SK-MEL-5 (cell line): ENCODE data around the gene PFKL. TPM values are rescaled to one million over a fixed set of nuclear protein-coding genes. Genes with fewer than 3 reads are reported as not detected.

Experiments
- DNase-seq: peaks from one replicate; pipeline ENCODE4 v3.0.0-alpha.2; 2016; ENCODE audit warnings: low read depth, low spot score
- in situ Hi-C: cut with HindIII; loops from 2 replicates; pipeline ENCODE4 v1.10.0; 2016; ENCODE audit warnings: low sequenced_read_pairs, high pct_unique_total_duplicates, low pct_unique_long_range_greater_than_20kb
- total RNA-seq: library from RNA; depleted of rRNA; stranded (reverse); fragments of >200 nt; shearing (Covaris generic); gene quantifications from 2 replicates; pipeline ENCODE4 v1.2.3, GENCODE V29; 2014

The PFKL gene
- total RNA-seq, 1 experiment from 2014 or later: 81.4 TPM

DNA sequence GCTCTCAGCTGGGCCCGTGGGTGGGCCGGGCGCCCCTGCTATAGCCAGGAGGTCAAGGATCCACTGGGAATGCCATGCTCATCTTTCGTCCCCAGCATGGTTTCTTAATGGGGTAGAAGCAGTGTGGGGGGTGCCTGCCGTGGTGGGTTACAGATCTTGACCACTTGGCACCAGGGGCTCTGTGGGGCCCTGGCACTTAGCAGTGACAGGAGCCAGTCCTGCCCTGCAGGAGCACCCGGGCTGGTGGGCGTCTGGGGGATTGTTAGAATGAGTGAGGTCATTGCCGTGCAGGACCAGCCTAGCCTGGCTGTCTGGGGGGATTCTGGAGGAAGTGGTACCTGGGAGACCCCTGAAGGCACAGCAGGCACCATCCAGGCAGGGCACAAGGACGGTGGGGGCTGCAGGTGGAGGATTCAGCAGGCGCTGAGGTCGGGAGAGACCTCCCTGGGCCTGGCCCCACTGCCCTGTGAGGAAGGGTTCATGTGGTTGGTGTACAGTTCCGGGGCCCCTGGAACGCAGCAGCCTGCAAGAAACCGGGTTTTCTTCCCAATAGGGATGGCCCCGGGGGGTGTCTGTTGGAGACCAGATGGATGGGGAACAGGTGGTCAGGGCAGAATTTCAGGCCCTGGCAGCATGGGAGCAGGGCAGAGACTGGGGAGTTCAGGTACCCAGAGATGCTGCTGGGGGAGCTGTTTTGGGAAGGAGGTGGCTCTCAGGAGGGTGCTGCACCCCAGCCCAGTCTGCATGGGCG is 9.4 kb upstream of the PFKL start:
- in situ Hi-C loops: no loop called here

GRCh38 chr21:44291078-44291935 is 8.5 kb upstream of the PFKL start:
- DNase-seq: no peak
- in situ Hi-C loops: no loop called here

More for the DNA sequence above, 9.4 kb upstream of the PFKL start:
- no peak for DNase-seq

DNA sequence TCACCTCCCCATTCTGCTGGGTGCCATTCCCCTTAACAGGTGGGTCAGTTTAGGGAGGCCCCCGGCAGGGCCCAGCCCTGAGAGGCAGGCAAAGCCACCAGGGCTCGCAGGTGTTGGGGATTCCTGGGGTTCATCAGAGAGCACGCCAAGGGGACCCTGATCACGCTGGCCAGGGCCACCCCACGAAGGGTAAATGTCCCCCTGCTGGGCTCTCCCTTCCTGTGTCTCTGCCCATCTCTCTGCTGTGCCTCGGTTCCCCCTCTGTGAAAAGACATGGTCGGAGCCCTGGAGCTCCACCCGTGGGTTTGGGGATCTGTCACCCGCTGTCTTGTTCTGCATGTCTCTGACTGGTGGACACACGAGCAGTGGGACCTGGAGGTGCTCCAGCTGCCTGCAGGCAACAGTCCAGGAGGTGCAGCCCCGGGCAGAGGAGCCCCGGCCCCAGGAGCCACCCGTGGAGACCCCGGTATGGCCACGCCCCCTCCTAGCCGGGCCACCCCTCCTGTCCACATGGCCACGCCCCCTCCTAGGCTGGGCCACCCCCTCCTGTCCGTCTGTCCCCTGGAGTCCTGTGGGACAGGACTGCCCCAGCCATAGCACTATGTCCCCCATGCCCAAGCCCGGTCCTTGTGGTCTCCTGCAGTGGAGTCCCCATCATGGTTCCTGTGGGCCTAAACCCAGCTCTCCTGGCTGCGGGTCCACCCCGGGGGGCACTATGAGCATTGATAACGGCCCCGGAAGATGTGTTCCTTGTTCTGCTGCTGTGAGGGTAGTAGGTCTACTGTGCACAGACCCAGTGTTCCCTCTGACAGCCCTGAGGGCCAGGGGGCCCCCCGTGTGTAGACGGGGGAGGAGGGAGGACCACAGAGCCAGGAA is 7.7 kb upstream of the PFKL start:
- in situ Hi-C loops: no loop called here

GRCh38 chr21:44292812-44293195 is 7.0 kb upstream of the PFKL start:
- DNase-seq: no peak
- in situ Hi-C loops: no loop called here

More for the DNA sequence above, 7.7 kb upstream of the PFKL start:
- peak; percentile 28 for DNase-seq

- in situ Hi-C loops: no loop called here
- no peak for DNase-seq
Measured at GRCh38 chr21:44293551-44294231, 6.2 kb upstream of the PFKL start.

GRCh38 chr21:44294391-44295162 is 5.3 kb upstream of the PFKL start:
- DNase-seq: no peak
- in situ Hi-C loops: no loop called here

GRCh38 chr21:44295163-44295573 is 4.7 kb upstream of the PFKL start:
- DNase-seq: no peak
- in situ Hi-C loops: no loop called here

- no peak for DNase-seq
- in situ Hi-C loops: no loop called here
Measured at GRCh38 chr21:44295646-44296045, 4.2 kb upstream of the PFKL start.

GRCh38 chr21:44296103-44296519 is 3.7 kb upstream of the PFKL start:
- in situ Hi-C loops: no loop called here
- DNase-seq: no peak

GRCh38 chr21:44296916-44297315 is 2.9 kb upstream of the PFKL start:
- in situ Hi-C loops: no loop called here
- DNase-seq: no peak

- DNase-seq: peak; percentile 78
- in situ Hi-C loops: no loop called here
Measured at GRCh38 chr21:44297525-44298290, 2.1 kb upstream of the PFKL start.

GRCh38 chr21:44298301-44298700 is 1.6 kb upstream of the PFKL start:
- in situ Hi-C loops: no loop called here
- no peak for DNase-seq

DNA sequence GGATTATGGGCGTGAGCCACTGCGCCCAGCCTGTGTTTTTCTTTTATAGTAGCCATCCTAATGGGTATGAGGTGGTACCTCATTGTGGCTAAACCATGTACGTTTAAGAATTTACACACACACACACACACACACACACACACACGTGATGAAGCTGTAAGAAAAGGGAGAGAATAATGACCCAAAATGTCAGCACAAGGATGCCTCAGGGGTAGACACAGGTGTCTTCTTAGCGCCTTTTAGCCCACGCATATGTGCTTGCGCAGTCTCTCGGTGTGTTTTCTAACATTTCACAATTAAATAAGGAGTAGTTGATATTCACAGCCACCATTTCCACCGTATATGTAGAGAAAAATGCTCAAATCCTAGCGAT is 782 bp upstream of the PFKL start:
- DNase-seq: peak; percentile 5
- in situ Hi-C loops: no loop called here

DNA sequence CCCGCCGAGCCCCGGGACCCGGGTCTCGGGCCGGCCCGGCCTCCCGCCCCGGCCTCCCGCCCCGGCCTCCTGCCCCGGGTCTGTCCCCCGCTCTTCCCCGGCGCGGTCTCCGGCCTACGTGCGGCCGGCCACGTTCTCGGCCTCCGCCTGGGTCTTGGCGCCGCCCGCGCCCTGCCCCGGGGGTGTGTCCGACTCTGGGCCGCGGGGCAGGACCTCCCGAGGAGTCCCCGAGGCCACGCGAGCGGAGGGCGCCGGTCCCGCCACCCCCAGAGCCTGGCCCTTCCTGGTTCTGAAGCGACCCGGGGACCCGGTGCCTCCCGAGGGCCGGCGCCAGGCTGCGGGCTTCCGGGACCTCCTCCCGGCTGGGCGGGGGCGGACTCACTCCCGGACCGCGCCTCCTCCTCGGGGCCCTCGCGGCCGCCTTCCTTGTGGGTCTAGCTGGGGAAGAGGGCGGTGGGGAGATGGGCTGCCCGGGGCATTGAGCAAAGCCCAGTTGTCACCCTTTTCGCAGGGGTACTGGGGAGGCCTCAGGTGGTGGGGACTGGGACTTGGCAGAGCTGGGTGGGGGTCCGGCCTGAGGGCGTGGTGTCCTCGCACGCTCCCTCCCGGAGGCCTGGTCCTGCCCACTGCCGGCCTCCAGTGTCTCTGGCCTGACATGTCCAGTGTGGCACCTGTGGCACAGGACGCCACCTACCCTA is 558 bp downstream of the PFKL start:
- in situ Hi-C loops: no loop called here
- peak; percentile 41 for DNase-seq

- in situ Hi-C loops: no loop called here
- DNase-seq: no peak
Measured at GRCh38 chr21:44301141-44301540, 1.3 kb downstream of the PFKL start.

DNA sequence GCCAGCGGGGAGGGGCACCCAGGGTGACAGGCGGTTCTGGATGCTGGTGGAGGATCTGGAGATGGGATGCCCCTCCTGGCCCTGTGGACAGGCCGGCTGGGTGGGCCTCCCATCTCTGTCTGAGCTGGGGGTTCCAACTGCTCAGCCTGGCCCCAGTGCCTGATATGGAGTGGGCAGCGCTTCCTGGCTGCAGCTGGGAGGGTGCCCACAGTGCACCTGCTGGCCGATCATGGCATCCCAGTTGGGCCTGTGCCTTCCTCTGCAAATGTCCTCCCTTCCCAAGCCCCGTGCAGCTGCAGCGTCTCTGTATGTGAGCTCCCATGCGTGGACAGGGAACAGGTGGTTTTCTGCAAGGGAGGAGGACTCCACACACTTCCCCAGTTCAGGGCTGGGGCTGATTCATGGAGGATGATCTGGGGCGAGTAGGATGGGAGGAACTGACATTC is 2.1 kb downstream of the PFKL start:
- no peak for DNase-seq
- in situ Hi-C loops: no loop called here
